Esophagus squamous epithelium (tissue), 4 donors: ENCODE data around the gene RPRD2.

Experiments
- CTCF ChIP-seq, 6 experiments: fragments of 450-650 bp in 4 of 6; fragments of 200-600 bp in 2 of 6; sonication (generic) in 2 of 6; IDR thresholded peaks; one replicate each; pipeline ENCODE4 v1.5.1; 2016 to 2019; ENCODE audit warnings: antibody characterized with exemption in 6 of 6, mild to moderate bottlenecking in 4 of 6, moderate library complexity in 4 of 6
- POLR2A ChIP-seq, 4 donors: fragments of 450-650 bp; IDR thresholded peaks; one replicate each; pipeline ENCODE4 v1.6.1; 2017; ENCODE audit warnings: antibody characterized with exemption in 4 of 4, mild to moderate bottlenecking in 4 of 4, moderate library complexity in 3 of 4

DNA sequence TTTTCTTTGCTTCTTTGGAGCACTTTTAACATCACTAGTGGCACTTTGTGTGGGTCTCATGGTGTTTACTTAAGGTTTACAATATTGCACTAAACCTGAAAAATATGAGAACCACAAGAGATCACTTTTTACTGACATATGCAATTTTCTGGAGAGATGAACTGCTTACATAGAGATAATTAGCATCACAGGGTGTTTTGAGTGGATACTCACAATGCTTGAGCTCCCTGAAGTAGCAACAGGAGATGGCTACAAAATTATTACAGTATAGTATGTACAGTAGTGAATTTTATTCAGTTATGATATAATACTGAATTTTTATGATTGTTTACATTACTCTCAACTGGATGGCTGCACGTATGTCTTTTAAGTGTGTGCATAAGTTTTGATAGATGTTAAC, 22.6 kb downstream of the RPRD2 start:
- no peak for TF ChIP-seq CTCF (IDR thresholded peaks at IDR 0.05)
- TF ChIP-seq POLR2A (IDR thresholded peaks at IDR 0.05), result no peak
